ENCODE measurements around the gene SPATA25. TPM values are rescaled to one million over a fixed set of nuclear protein-coding genes. Genes with fewer than 3 reads are reported as not detected.

Gene SPATA25
- total and polyA plus RNA-seq, 4 donors: 0.77 to 3.8 (median 1.6) TPM

DNA sequence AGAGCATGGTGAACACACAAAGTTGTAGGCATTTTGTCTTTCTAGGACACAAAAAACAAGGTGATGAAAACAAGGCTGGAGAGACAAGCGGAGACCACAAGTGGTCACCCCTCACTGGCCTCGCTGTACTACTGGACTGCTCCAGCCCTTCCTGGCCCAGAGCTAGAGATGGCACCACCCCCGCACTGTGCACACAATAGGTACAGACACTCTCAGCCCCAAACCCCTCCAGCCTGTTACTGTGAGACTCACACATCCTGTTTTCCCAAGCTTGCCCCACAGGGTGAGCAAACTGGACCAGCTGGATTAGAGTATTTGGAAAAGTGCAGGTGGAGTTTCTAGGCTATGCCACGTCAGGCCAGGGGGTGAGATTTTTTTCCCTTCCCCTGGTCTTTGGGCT is 14.8 kb downstream of the SPATA25 start:
- DNase-seq (no peak), ATAC-seq (ENCODE audit: insufficient read depth, low FRiP score) (no peak)
- TF ChIP-seq, protein P1, sequence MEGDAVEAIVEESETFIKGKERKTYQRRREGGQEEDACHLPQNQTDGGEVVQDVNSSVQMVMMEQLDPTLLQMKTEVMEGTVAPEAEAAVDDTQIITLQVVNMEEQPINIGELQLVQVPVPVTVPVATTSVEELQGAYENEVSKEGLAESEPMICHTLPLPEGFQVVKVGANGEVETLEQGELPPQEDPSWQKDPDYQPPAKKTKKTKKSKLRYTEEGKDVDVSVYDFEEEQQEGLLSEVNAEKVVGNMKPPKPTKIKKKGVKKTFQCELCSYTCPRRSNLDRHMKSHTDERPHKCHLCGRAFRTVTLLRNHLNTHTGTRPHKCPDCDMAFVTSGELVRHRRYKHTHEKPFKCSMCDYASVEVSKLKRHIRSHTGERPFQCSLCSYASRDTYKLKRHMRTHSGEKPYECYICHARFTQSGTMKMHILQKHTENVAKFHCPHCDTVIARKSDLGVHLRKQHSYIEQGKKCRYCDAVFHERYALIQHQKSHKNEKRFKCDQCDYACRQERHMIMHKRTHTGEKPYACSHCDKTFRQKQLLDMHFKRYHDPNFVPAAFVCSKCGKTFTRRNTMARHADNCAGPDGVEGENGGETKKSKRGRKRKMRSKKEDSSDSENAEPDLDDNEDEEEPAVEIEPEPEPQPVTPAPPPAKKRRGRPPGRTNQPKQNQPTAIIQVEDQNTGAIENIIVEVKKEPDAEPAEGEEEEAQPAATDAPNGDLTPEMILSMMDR (IDR thresholded peaks at IDR 0.05; ENCODE audit: control extremely low read depth, extremely low read depth): no peak
- H3K9me3 ChIP-seq (ENCODE audit: control insufficient read depth in 4 of 4, insufficient read depth in 3 of 4, low read length in 3 of 4): no peaks in the 10 kb centered on the region
- no peak overlapping the region for H3K27ac ChIP-seq (ENCODE audit: low read depth in 1 of 2, low read length in 1 of 2)
- 91 to 92% methylated on average over 4 of the region's 4 CpGs for WGBS, 2 donors
- H3K4me3 ChIP-seq: no peak overlapping the region
- H3K9ac ChIP-seq (ENCODE audit: insufficient read depth in 1 of 2, low read length in 2 of 2): no peak overlapping the region
- H3K4me1 ChIP-seq (ENCODE audit: control insufficient read depth in 5 of 5, insufficient read depth in 5 of 5, low read length in 5 of 5): no peaks in the 10 kb centered on the region
- peaks cover under 1 to 11% (median 8%) of the 10 kb centered on the region in 4 donors for H3K36me3 ChIP-seq (ENCODE audit: control insufficient read depth in 4 of 4, insufficient read depth in 4 of 4, low read length in 4 of 4)
- H3K27me3 ChIP-seq (ENCODE audit: control insufficient read depth in 3 of 3, insufficient read depth in 3 of 3, low read length in 2 of 3): no peaks in the 10 kb centered on the region

DNA sequence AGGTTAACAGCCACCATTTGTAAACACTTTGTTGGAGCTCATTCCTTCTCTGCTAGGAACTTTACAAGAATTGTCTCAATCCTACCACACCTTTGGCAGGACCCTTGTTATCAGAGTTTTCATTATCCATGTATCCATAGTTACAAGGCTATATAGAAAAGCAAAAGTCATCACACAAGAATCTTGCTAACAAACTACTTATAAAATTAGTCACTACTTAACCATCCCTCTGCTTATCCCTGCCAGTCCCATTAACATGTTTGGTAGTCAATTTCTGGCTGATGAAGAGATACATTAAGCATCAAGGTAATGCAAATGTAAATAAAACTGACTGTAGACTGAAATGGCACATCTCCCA is 19.6 kb downstream of the SPATA25 start:
- ATAC-seq (ENCODE audit: insufficient read depth, low FRiP score): no peak
- no peak for DNase-seq
- no peaks in the 10 kb centered on the region for H3K4me1 ChIP-seq (ENCODE audit: control insufficient read depth in 5 of 5, insufficient read depth in 5 of 5, low read length in 5 of 5)
- H3K27me3 ChIP-seq (ENCODE audit: control insufficient read depth in 3 of 3, insufficient read depth in 3 of 3, low read length in 2 of 3): no peaks in the 10 kb centered on the region
- no peaks in the 10 kb centered on the region for H3K36me3 ChIP-seq (ENCODE audit: control insufficient read depth in 4 of 4, insufficient read depth in 4 of 4, low read length in 4 of 4)
- no peak overlapping the region for H3K4me3 ChIP-seq
- no peak overlapping the region for H3K27ac ChIP-seq (ENCODE audit: low read depth in 1 of 2, low read length in 1 of 2)
- no peak overlapping the region for H3K9ac ChIP-seq (ENCODE audit: insufficient read depth in 1 of 2, low read length in 2 of 2)
- TF ChIP-seq, protein P1 (IDR thresholded peaks at IDR 0.05; ENCODE audit: control extremely low read depth, extremely low read depth): no peak
- no peaks in the 10 kb centered on the region for H3K9me3 ChIP-seq (ENCODE audit: control insufficient read depth in 4 of 4, insufficient read depth in 3 of 4, low read length in 3 of 4)

DNA sequence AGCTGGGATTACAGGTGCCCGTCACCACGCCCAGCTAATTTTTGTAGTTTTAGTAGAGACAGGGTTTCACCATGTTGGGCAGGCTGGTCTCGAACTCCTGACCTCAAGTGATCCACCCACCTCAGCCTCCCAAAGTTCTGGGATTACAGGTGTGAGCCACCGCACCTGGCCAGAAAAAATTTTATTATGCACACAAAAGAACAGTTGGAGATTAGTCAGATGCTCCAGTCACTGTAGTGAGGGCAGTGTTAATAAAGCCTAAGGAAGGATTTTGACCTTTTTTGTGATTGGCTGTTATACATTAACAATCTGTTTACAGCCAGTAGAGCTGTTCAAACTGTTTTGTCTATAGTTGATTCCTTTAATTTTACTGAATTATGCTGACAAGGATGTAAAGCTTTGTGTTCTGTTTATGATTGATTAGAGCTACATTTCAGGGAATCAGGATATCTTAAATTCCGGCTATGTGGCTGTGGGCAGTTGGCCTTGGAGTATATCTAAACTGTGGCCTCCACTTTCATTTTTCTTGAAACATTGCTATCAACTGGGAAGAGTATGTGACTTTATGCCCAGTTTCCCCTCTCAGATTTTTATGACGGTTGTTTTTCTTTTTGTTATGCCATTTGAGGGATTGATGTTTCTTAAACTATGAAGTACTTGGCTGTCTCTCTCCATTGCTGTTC is 20.1 kb downstream of the SPATA25 start:
- TF ChIP-seq, protein P1 (IDR thresholded peaks at IDR 0.05; ENCODE audit: control extremely low read depth, extremely low read depth): no peak
- Histone ChIP-seq H3K27ac (ENCODE audit: low read depth in 1 of 2, low read length in 1 of 2) (no peak overlapping the region), H3K27me3 (ENCODE audit: control insufficient read depth in 3 of 3, insufficient read depth in 3 of 3, low read length in 2 of 3) (no peaks in the 10 kb centered on the region), H3K9ac (ENCODE audit: insufficient read depth in 1 of 2, low read length in 2 of 2) (no peak overlapping the region), H3K36me3 (ENCODE audit: control insufficient read depth in 4 of 4, insufficient read depth in 4 of 4, low read length in 4 of 4) (no peaks in the 10 kb centered on the region), H3K4me3 (no peak overlapping the region), H3K4me1 (ENCODE audit: control insufficient read depth in 5 of 5, insufficient read depth in 5 of 5, low read length in 5 of 5) (no peaks in the 10 kb centered on the region), H3K9me3 (ENCODE audit: control insufficient read depth in 4 of 4, insufficient read depth in 3 of 4, low read length in 3 of 4) (no peaks in the 10 kb centered on the region)
- WGBS, 2 donors: 88 to 93% methylated on average over 6 of the region's 6 CpGs
- no peak for DNase-seq
- ATAC-seq (ENCODE audit: insufficient read depth, low FRiP score): no peak

DNA sequence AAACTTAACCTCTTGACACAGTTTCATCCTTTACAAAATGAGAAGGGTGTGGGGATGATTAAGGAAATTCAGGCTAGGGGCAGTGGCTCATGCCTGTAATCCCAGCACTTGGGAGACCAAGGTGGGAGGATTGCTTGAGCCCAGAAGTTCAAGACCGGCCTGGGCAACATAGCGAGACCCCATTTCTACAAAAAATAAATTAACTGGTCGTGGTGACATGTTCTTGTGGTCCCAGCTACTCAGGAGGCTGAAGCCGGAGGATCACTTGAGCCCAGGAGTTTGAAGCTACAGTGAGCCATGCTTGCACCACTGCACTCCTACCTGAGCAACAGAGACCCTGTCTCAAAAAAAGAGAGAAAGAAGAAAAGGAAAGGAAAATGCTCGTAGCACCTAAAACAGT is 21.0 kb downstream of the SPATA25 start:
- 95 to 97% methylated on average over 5 of the region's 5 CpGs for whole genome bisulfite sequencing, 2 donors
- no peaks in the 10 kb centered on the region for H3K9me3 ChIP-seq (ENCODE audit: control insufficient read depth in 4 of 4, insufficient read depth in 3 of 4, low read length in 3 of 4)

More for the DNA sequence above, 21.0 kb downstream of the SPATA25 start:
- ATAC-seq (ENCODE audit: insufficient read depth, low FRiP score) (no peak), DNase-seq (no peak)
- no peaks in the 10 kb centered on the region for H3K27me3 ChIP-seq (ENCODE audit: control insufficient read depth in 3 of 3, insufficient read depth in 3 of 3, low read length in 2 of 3)
- H3K4me1 ChIP-seq (ENCODE audit: control insufficient read depth in 5 of 5, insufficient read depth in 5 of 5, low read length in 5 of 5): no peaks in the 10 kb centered on the region
- no peaks in the 10 kb centered on the region for H3K36me3 ChIP-seq (ENCODE audit: control insufficient read depth in 4 of 4, insufficient read depth in 4 of 4, low read length in 4 of 4)
- no peak overlapping the region for H3K4me3 ChIP-seq
- no peak overlapping the region for H3K9ac ChIP-seq (ENCODE audit: insufficient read depth in 1 of 2, low read length in 2 of 2)
- TF ChIP-seq, protein P1 (IDR thresholded peaks at IDR 0.05; ENCODE audit: control extremely low read depth, extremely low read depth): no peak
- no peak overlapping the region for H3K27ac ChIP-seq (ENCODE audit: low read depth in 1 of 2, low read length in 1 of 2)
